ENCODE measurements around the gene THSD7B. TPM values are rescaled to one million over a fixed set of nuclear protein-coding genes. Genes with fewer than 3 reads are reported as not detected.

The THSD7B gene
- total and polyA plus RNA-seq, 2 of the 8 experiments (the other 6 are each of a cell fraction or from before 2014, with no cell fraction given), result 0.60 to 2.9 TPM

GRCh38 chr2:137523931-137524330, 758.6 kb downstream of the THSD7B start (continued):
- TF ChIP-seq FOSL1 (IDR thresholded peaks at IDR 0.05; ENCODE audit: insufficient read depth, low read depth, low read length) (no peak), SP1 (IDR thresholded peaks at IDR 0.05; ENCODE audit: low read depth, low read length) (no peak)
